HUES48 (cell line): ENCODE measurements around the gene DLD.

ENCODE experiments used
- H3K27ac ChIP-seq: one replicate; pipeline ENCODE4 v1.7.0; 2013; ENCODE audit warnings: low read depth, low read length, inconsistent platforms
- H3K27me3 ChIP-seq: 2 replicates; pipeline ENCODE4 v1.6.1; 2013; ENCODE audit warnings: mild to moderate bottlenecking, low read length; ENCODE audit not compliant: control insufficient read depth, insufficient read depth
- H3K36me3 ChIP-seq: 2 replicates; pipeline ENCODE4 v1.6.1; 2013; ENCODE audit warnings: low read length; ENCODE audit not compliant: control insufficient read depth, insufficient read depth
- H3K4me1 ChIP-seq: 2 replicates; pipeline ENCODE4 v1.6.1; 2013; ENCODE audit warnings: mild to moderate bottlenecking, low read length; ENCODE audit not compliant: control insufficient read depth, insufficient read depth
- H3K4me3 ChIP-seq: 2 replicates; pipeline ENCODE4 v1.5.1; 2013; ENCODE audit warnings: mild to moderate bottlenecking, low read depth, low read length
- H3K9ac ChIP-seq: 2 replicates; pipeline ENCODE4 v1.6.1; 2013; ENCODE audit warnings: mild to moderate bottlenecking, low read depth, low read length, moderate library complexity
- H3K9me3 ChIP-seq: 2 replicates; pipeline ENCODE4 v1.6.1; 2013; ENCODE audit warnings: low read length; ENCODE audit not compliant: control insufficient read depth, insufficient read depth

DLD gene

GRCh38 chr7:107958764-107959526, 68.0 kb downstream of the DLD start:
- peaks cover 84% of the 10 kb centered on the region for H3K36me3 ChIP-seq
- H3K9me3 ChIP-seq, result no peaks in the 10 kb centered on the region
- H3K27me3 ChIP-seq, result no peaks in the 10 kb centered on the region
- H3K27ac ChIP-seq, result no peak overlapping the region
- H3K9ac ChIP-seq, result no peak overlapping the region
- H3K4me1 ChIP-seq, result peaks cover 20% of the 10 kb centered on the region
- H3K4me3 ChIP-seq, result no peak overlapping the region

GRCh38 chr7:107959527-107959898, 68.5 kb downstream of the DLD start:
- no peaks in the 10 kb centered on the region for H3K27me3 ChIP-seq
- no peak overlapping the region for H3K4me3 ChIP-seq
- no peak overlapping the region for H3K9ac ChIP-seq
- H3K9me3 ChIP-seq, result no peaks in the 10 kb centered on the region
- peaks cover 88% of the 10 kb centered on the region for H3K36me3 ChIP-seq
- H3K4me1 ChIP-seq, result peaks cover 20% of the 10 kb centered on the region
- H3K27ac ChIP-seq, result no peak overlapping the region

- no peak overlapping the region for H3K4me3 ChIP-seq
- H3K27me3 ChIP-seq, result no peaks in the 10 kb centered on the region
- no peaks in the 10 kb centered on the region for H3K9me3 ChIP-seq
- peaks cover 20% of the 10 kb centered on the region for H3K4me1 ChIP-seq
- H3K9ac ChIP-seq, result no peak overlapping the region
- H3K36me3 ChIP-seq, result peaks cover 88% of the 10 kb centered on the region
- H3K27ac ChIP-seq, result no peak overlapping the region
Measured at GRCh38 chr7:107960272-107960671, 69.3 kb downstream of the DLD start.

GRCh38 chr7:107961405-107961804, 70.4 kb downstream of the DLD start:
- Histone ChIP-seq H3K4me3 (no peak overlapping the region), H3K36me3 (peaks cover 84% of the 10 kb centered on the region), H3K27ac (no peak overlapping the region), H3K4me1 (peaks cover 20% of the 10 kb centered on the region), H3K9ac (no peak overlapping the region), H3K9me3 (no peaks in the 10 kb centered on the region), H3K27me3 (no peaks in the 10 kb centered on the region)

GRCh38 chr7:107962817-107963216, 71.8 kb downstream of the DLD start:
- Histone ChIP-seq H3K9me3 (no peaks in the 10 kb centered on the region), H3K36me3 (peaks cover 80% of the 10 kb centered on the region), H3K9ac (no peak overlapping the region), H3K4me1 (peaks cover 32% of the 10 kb centered on the region), H3K4me3 (no peak overlapping the region), H3K27ac (no peak overlapping the region), H3K27me3 (no peaks in the 10 kb centered on the region)

- peaks cover 23% of the 10 kb centered on the region for H3K4me1 ChIP-seq
- no peak overlapping the region for H3K27ac ChIP-seq
- no peaks in the 10 kb centered on the region for H3K9me3 ChIP-seq
- no peak overlapping the region for H3K4me3 ChIP-seq
- no peaks in the 10 kb centered on the region for H3K27me3 ChIP-seq
- H3K36me3 ChIP-seq, result peaks cover 68% of the 10 kb centered on the region
- H3K9ac ChIP-seq, result no peak overlapping the region
Measured at GRCh38 chr7:107964510-107964909, 73.5 kb downstream of the DLD start.

- peak overlapping the region; percentile 92 for H3K27ac ChIP-seq
- peak overlapping the region; percentile 6; the same call in 1 of the 2 replicates for H3K4me3 ChIP-seq
- no peak overlapping the region for H3K9ac ChIP-seq
- H3K4me1 ChIP-seq, result peaks cover 12% of the 10 kb centered on the region
- H3K36me3 ChIP-seq, result peaks cover 59% of the 10 kb centered on the region
- H3K27me3 ChIP-seq, result no peaks in the 10 kb centered on the region
- H3K9me3 ChIP-seq, result no peaks in the 10 kb centered on the region
Measured at GRCh38 chr7:107966711-107967110, 75.7 kb downstream of the DLD start.

GRCh38 chr7:107967420-107967819, 76.4 kb downstream of the DLD start:
- Histone ChIP-seq H3K36me3 (peaks cover 60% of the 10 kb centered on the region), H3K4me1 (peaks cover 12% of the 10 kb centered on the region), H3K27ac (peak overlapping the region; percentile 92), H3K9ac (no peak overlapping the region), H3K27me3 (no peaks in the 10 kb centered on the region), H3K9me3 (no peaks in the 10 kb centered on the region), H3K4me3 (no peak overlapping the region)

- no peaks in the 10 kb centered on the region for H3K9me3 ChIP-seq
- peaks cover 12% of the 10 kb centered on the region for H3K4me1 ChIP-seq
- H3K9ac ChIP-seq, result no peak overlapping the region
- H3K27me3 ChIP-seq, result no peaks in the 10 kb centered on the region
- H3K27ac ChIP-seq, result no peak overlapping the region
- H3K4me3 ChIP-seq, result no peak overlapping the region
- H3K36me3 ChIP-seq, result peaks cover 62% of the 10 kb centered on the region
Measured at GRCh38 chr7:107968449-107968848, 77.5 kb downstream of the DLD start.

GRCh38 chr7:107969856-107970255, 78.9 kb downstream of the DLD start:
- Histone ChIP-seq H3K4me3 (no peak overlapping the region), H3K27me3 (no peaks in the 10 kb centered on the region), H3K4me1 (peaks cover 12% of the 10 kb centered on the region), H3K27ac (no peak overlapping the region), H3K9ac (no peak overlapping the region), H3K36me3 (peaks cover 62% of the 10 kb centered on the region), H3K9me3 (no peaks in the 10 kb centered on the region)
